ENCODE measurements around the gene FZD8. TPM values are rescaled to one million over a fixed set of nuclear protein-coding genes. Genes with fewer than 3 reads are reported as not detected.

The FZD8 gene
- total RNA-seq, 4 donors from 2014 or later: 0.53 to 2.3 (median 1.4) TPM

- WGBS, 2 donors: no CpG with 5 or more reads among the region's 54 CpGs
- Histone ChIP-seq H3K4me1 (peaks cover 13 to 47% (median 26%) of the 10 kb centered on the region in 3 donors), H3K4me3 (peak overlapping the region; percentile 65 to 85 (median 70)), H3K36me3 (no peaks in the 10 kb centered on the region), H3K27ac (peak overlapping the region; percentile 63 to 84 (median 77)), H3K27me3 (peaks cover 0 to 63% (median 0%) of the 10 kb centered on the region in 4 donors), H3K9me3 (no peaks in the 10 kb centered on the region)
- TF ChIP-seq POLR2A (IDR thresholded peaks at IDR 0.05) (no peak), CTCF (IDR thresholded peaks at IDR 0.05) (no peak)
- intact Hi-C loops (cut with DNase I): no loop called here
- no peak for DNase-seq
These were observed 441 bp downstream of the FZD8 start for GRCh38 chr10:35641676-35642034.

GRCh38 chr10:35640951-35641675 is 983 bp downstream of the FZD8 start:
- intact Hi-C loops (cut with DNase I): no loop called here
- WGBS, 2 donors: 0% methylated on average over 19 of the region's 72 CpGs; no CpG with 5 or more reads in 1 of the 2 donors

GRCh38 chr10:35640474-35640873 is 1.6 kb downstream of the FZD8 start:
- no peaks in the 10 kb centered on the region for H3K36me3 ChIP-seq
- WGBS, 2 donors: 2% methylated on average over 20 of the region's 53 CpGs; no CpG with 5 or more reads in 1 of the 2 donors
- peak overlapping the region; percentile 25 to 85 (median 56) for H3K4me3 ChIP-seq
- no peaks in the 10 kb centered on the region for H3K9me3 ChIP-seq
- DNase-seq: no peak
- peak in 5 of 6 experiments; percentile 32 to 60 (median 50) for TF ChIP-seq CTCF (IDR thresholded peaks at IDR 0.05)
- TF ChIP-seq POLR2A (IDR thresholded peaks at IDR 0.05): no peak
- H3K27ac ChIP-seq: no peak overlapping the region
- intact Hi-C loops (cut with DNase I): no loop called here
- H3K4me1 ChIP-seq: peaks cover 13 to 50% (median 26%) of the 10 kb centered on the region in 3 donors
- peaks cover 0 to 65% (median 0%) of the 10 kb centered on the region in 4 donors for H3K27me3 ChIP-seq

More at GRCh38 chr10:35640951-35641675, 983 bp downstream of the FZD8 start:
- Histone ChIP-seq H3K9me3 (no peaks in the 10 kb centered on the region), H3K4me3 (peak overlapping the region; percentile 65 to 85 (median 70)), H3K4me1 (peaks cover 13 to 47% (median 26%) of the 10 kb centered on the region in 3 donors), H3K36me3 (no peaks in the 10 kb centered on the region), H3K27me3 (peaks cover 0 to 65% (median 0%) of the 10 kb centered on the region in 4 donors), H3K27ac (peak overlapping the region; percentile 63 to 84 (median 77))
- TF ChIP-seq CTCF (IDR thresholded peaks at IDR 0.05) (no peak), POLR2A (IDR thresholded peaks at IDR 0.05) (no peak)
- DNase-seq: no peak

GRCh38 chr10:35639728-35640401 is 2.2 kb downstream of the FZD8 start:
- WGBS, 2 donors: 23 to 44% methylated on average over 5 to 6 of the region's 83 CpGs
- Histone ChIP-seq H3K4me3 (peak overlapping the region; percentile 25 to 85 (median 56)), H3K27ac (no peak overlapping the region), H3K27me3 (peaks cover 0 to 65% (median 0%) of the 10 kb centered on the region in 4 donors), H3K9me3 (no peaks in the 10 kb centered on the region), H3K4me1 (peaks cover 13 to 53% (median 26%) of the 10 kb centered on the region in 3 donors), H3K36me3 (no peaks in the 10 kb centered on the region)
- intact Hi-C loops (cut with DNase I): loop anchor here (10.0 kb wide), 2 partner anchors 1135 to 1245 kb away; no protein-coding TSS in a partner anchor
- no peak for TF ChIP-seq CTCF (IDR thresholded peaks at IDR 0.05)
- TF ChIP-seq POLR2A (IDR thresholded peaks at IDR 0.05): no peak
- no peak for DNase-seq
